CD8-positive, alpha-beta memory T cell (primary cell): ENCODE data around the gene KATNIP. TPM values are rescaled to one million over a fixed set of nuclear protein-coding genes. Genes with fewer than 3 reads are reported as not detected.
A peak's percentile ranks its signal among the peaks of the same experiment; 100 is the strongest.

Source experiments
- CTCF ChIA-PET: fragments of 350-600 bp; sonication (Branson Sonifier 250); formaldehyde crosslinking; loops from one replicate; lab custom pipeline; 2021; ENCODE audit warnings: antibody characterized with exemption; lab: Charles Lee
- POLR2A ChIA-PET: fragments of 350-600 bp; sonication (Branson Sonifier 250); formaldehyde crosslinking; loops from one replicate; lab custom pipeline; 2021; ENCODE audit warnings: antibody characterized with exemption; lab: Charles Lee
- DNase-seq, 5 donors: peaks; one replicate each; pipeline versions ENCODE4 v3.0.0 to v3.0.0-alpha.2; 2020 to 2022; ENCODE audit warnings: mixed read lengths in 1 of 5
- H3K27ac ChIP-seq: one replicate; pipeline ENCODE4 v1.7.0; 2013; ENCODE audit warnings: low read depth, mild to moderate bottlenecking, low read length, moderate library complexity
- H3K27me3 ChIP-seq: 2 replicates; pipeline ENCODE4 v1.7.0; 2013; ENCODE audit warnings: low read length, mild to moderate bottlenecking; ENCODE audit not compliant: insufficient read depth, poor library complexity, severe bottlenecking
- H3K36me3 ChIP-seq: 2 replicates; pipeline ENCODE4 v1.7.0; 2013; ENCODE audit warnings: mild to moderate bottlenecking, low read length, moderate library complexity; ENCODE audit not compliant: insufficient read depth
- H3K4me1 ChIP-seq: 2 replicates; pipeline ENCODE4 v1.7.0; 2013; ENCODE audit warnings: mild to moderate bottlenecking, low read length, moderate library complexity; ENCODE audit not compliant: insufficient read depth
- H3K4me3 ChIP-seq: 2 replicates; pipeline ENCODE4 v1.7.0; 2013; ENCODE audit warnings: mild to moderate bottlenecking, low read length
- H3K9me3 ChIP-seq: 2 replicates; pipeline ENCODE4 v1.7.0; 2013; ENCODE audit warnings: mild to moderate bottlenecking, low read length
- H3K27ac Mint-ChIP-seq, 8 donors: one replicate each; pipeline ENCODE4 v1.8.0; 2020 to 2021; ENCODE audit warnings: mixed read lengths in 8 of 8, mild to moderate bottlenecking in 6 of 8, inconsistent platforms in 3 of 8, moderate library complexity in 3 of 8
- H3K27me3 Mint-ChIP-seq, 2 donors: one replicate each; pipeline ENCODE4 v1.8.0; 2020 to 2021; ENCODE audit warnings: mixed read lengths in 2 of 2, mild to moderate bottlenecking in 1 of 2, moderate library complexity in 1 of 2
- H3K36me3 Mint-ChIP-seq, 3 donors: one replicate each; pipeline ENCODE4 v1.8.0; 2020 to 2021; ENCODE audit warnings: mixed read lengths in 3 of 3, inconsistent platforms in 1 of 3, mild to moderate bottlenecking in 1 of 3
- H3K4me1 Mint-ChIP-seq, 3 donors: one replicate each; pipeline ENCODE4 v1.8.0; 2020 to 2021; ENCODE audit warnings: mixed read lengths in 3 of 3, inconsistent platforms in 1 of 3, mild to moderate bottlenecking in 1 of 3
- H3K4me3 Mint-ChIP-seq, 7 donors: one replicate each; pipeline ENCODE4 v1.8.0; 2020 to 2021; ENCODE audit warnings: mixed read lengths in 7 of 7, mild to moderate bottlenecking in 6 of 7, moderate library complexity in 4 of 7, inconsistent platforms in 2 of 7
- H3K9me3 Mint-ChIP-seq, 5 donors: one replicate each; pipeline ENCODE4 v1.8.0; 2020 to 2022; ENCODE audit warnings: mixed read lengths in 5 of 5, mild to moderate bottlenecking in 3 of 5, moderate library complexity in 2 of 5, inconsistent platforms in 1 of 5
- polyA plus RNA-seq: library from polyadenylated mRNA; unstranded; fragments of 300-500 nt; fragmentation: Illumina TruSeq; gene quantifications from one replicate; pipeline ENCODE4 v1.2.3, GENCODE V29; 2021
- total RNA-seq, 2 experiments: library from RNA; stranded (reverse); gene quantifications; one replicate each; pipeline ENCODE4 v1.2.3, GENCODE V29; 2021

The KATNIP gene
- total RNA-seq = 10 to 100 TPM; 15.1 to 17.5 TPM
- polyA plus RNA-seq = 3.0 TPM

DNA sequence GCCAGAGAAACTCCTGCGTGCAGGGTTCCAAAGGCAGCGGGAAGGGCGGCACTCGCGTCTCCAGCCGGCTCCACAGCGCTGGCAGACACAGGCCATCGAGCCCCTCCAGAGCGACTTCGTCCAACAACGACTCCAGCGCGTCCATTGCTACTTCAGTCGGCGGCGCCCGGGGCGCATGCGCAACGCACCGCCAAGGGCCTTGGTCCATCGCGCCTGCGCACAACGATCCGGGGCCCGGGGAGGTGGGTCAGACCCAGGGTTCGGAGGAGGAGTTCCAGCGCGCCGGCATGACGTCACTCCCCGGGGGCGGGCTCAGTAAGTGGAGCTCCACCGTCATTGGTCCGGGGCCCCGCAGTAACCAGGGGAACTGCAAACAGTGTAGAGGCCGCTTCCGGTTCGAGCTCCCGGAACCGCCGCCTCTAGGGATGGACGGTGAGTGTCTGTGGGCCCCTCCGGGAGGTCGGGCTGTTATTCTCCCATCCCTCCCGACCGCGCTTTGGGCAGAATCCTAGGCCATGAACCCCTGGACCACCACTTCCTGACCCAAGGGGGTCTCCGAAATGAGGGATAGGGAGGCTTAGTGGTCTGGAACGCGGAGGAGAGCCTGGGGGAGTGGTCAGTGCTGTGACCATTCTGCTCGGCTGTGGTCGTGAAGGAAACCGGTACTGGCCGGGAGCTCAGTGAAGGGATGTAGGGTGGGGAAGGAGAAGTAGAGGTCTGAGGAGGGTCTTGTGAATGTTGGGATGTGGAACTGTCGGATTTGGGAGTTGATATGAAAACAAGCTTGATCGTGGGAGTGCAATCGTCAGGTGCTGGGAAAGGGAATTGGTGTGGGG, at the start of gene KATNIP, which contains the start of gene GTF3C1:
Gene KATNIP (plus strand): TSS at position 399 of the 836 bp plus-strand sequence. CDS start 27 bp downstream, at position 426.
Gene GTF3C1 (minus strand): TSS at position 168 of the 836 bp plus-strand sequence. CDS start 23 bp downstream, at position 145.
- POLR2A ChIA-PET = interaction anchor here (0.5 to 1.0 kb wide), 3 partner anchors 85 to 392 kb away, joined by 3 to 4 read pairs (median 4); no protein-coding TSS in a partner anchor
- Mint-ChIP-seq H3K27ac (peak within 1 kb of the TSS; percentile 94 to 100 (median 100)), H3K4me3 (peak within 1 kb of the TSS; percentile 89 to 99 (median 98)), H3K36me3 (peaks cover 0 to 32% (median 5%) of the 10 kb centered on the region in 3 donors), H3K9me3 (no peaks in the 10 kb centered on the region), H3K27me3 (peaks cover 0 to 9% of the 10 kb centered on the region in 2 donors), H3K4me1 (peaks cover 37 to 53% (median 48%) of the 10 kb centered on the region in 3 donors)
- no peaks in the 10 kb centered on the region for H3K36me3 ChIP-seq
- no peaks in the 10 kb centered on the region for H3K27me3 ChIP-seq
- peak; percentile 100 for DNase-seq
- peak within 1 kb of the TSS; percentile 99 for H3K4me3 ChIP-seq
- CTCF ChIA-PET = interaction anchor here (1.0 to 1.3 kb wide), 3 partner anchors 87 to 371 kb away, joined by 3 to 5 read pairs (median 4); no protein-coding TSS in a partner anchor
- H3K9me3 ChIP-seq = no peaks in the 10 kb centered on the region
- H3K4me1 ChIP-seq = peaks cover 31% of the 10 kb centered on the region
- peak within 1 kb of the TSS; percentile 99 for H3K27ac ChIP-seq

- no peak for DNase-seq
- ChIA-PET POLR2A (no interaction called here), CTCF (no interaction called here)
- H3K9me3 Mint-ChIP-seq = no peaks in the 10 kb centered on the region
- no peaks in the 10 kb centered on the region for H3K27me3 Mint-ChIP-seq
- peak overlapping the region in 1 of 8 donors; percentile 25 for H3K27ac Mint-ChIP-seq
- no peak overlapping the region for H3K4me3 Mint-ChIP-seq
- Histone ChIP-seq H3K27me3 (no peaks in the 10 kb centered on the region), H3K9me3 (no peaks in the 10 kb centered on the region), H3K36me3 (peaks cover 68% of the 10 kb centered on the region), H3K4me1 (no peaks in the 10 kb centered on the region), H3K27ac (no peak overlapping the region), H3K4me3 (no peak overlapping the region)
- peaks cover 6 to 99% (median 50%) of the 10 kb centered on the region in 3 donors for H3K36me3 Mint-ChIP-seq
- no peaks in the 10 kb centered on the region for H3K4me1 Mint-ChIP-seq
Measured at GRCh38 chr16:27500801-27501200, 49.1 kb upstream of the KATNIP start.

DNA sequence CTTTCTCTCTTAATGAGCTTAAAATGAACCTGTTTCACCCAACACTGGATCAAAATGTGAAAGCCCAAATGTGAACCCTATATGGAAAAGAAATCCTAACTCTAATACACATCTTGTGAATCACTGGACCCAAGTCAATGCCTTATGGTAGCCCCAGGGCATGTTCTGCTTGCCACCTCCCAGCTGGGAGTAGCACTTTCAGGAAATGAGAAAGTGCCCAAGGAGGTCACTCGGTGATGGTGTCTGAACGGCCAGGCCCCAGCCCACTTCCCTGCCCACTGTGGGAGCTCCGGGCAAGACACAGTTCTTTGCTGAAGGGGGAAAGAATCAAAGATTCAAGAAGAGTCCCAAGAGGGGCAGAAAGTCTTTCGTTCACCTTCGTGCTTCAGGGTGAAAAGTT, 46.3 kb upstream of the KATNIP start:
- H3K9me3 ChIP-seq = no peaks in the 10 kb centered on the region
- no peak overlapping the region for H3K4me3 ChIP-seq
- ChIA-PET POLR2A (no interaction called here), CTCF (no interaction called here)
- H3K36me3 Mint-ChIP-seq = peaks cover 14 to 99% (median 51%) of the 10 kb centered on the region in 3 donors
- no peaks in the 10 kb centered on the region for H3K4me1 Mint-ChIP-seq
- peaks cover 74% of the 10 kb centered on the region for H3K36me3 ChIP-seq
- H3K27me3 Mint-ChIP-seq = no peaks in the 10 kb centered on the region
- H3K27ac ChIP-seq = no peak overlapping the region
- no peaks in the 10 kb centered on the region for H3K27me3 ChIP-seq
- no peak for DNase-seq
- no peaks in the 10 kb centered on the region for H3K4me1 ChIP-seq
- H3K9me3 Mint-ChIP-seq = no peaks in the 10 kb centered on the region
- no peak overlapping the region for H3K4me3 Mint-ChIP-seq
- no peak overlapping the region for H3K27ac Mint-ChIP-seq

DNA sequence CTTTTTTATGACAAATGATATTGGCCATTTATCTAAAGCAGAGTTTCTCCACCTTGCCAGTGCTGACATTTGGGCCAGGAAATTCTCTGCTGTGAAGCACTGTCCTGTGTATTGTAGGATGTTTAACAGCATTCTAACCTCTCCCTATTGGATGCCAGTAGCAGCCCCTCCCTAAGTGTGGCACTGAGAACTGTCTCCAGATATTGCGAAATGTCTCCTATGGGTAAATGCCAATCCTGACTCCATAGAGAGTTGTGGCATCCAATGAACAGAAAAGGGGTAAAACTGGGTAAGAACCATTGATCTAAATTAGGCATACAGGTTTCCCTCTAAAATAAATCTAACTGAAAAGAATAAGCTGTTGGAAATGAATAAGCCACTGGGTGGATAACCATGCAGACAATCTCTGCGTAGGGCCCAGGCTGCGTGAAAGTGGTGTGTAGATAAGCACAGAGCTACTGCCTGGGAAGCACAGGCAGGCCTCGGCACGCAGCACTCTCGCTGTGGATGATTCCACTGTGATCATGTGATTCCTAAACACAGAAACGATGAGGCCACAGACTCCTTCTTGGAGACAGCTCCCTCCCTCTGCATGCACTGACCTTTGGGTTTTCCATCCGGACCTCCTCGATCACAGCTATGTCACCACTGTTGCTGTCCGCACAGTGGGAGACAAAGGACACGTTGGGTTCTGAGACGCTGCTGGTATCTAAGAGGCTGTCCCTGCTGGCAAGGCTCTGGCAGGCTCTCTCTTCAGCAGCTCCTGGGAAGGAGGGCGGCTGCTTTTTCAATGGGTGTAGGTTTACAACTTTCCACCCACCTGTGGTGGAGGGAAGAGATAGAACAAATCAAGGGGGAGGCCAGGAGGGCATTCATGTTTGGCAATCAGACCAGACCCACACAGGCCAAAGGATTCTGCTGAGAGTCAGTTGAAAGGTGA, 44.4 kb upstream of the KATNIP start:
- no peaks in the 10 kb centered on the region for H3K9me3 ChIP-seq
- no peaks in the 10 kb centered on the region for H3K9me3 Mint-ChIP-seq
- peak overlapping the region in 3 of 8 donors; percentile 11 to 18 (median 17) for H3K27ac Mint-ChIP-seq
- POLR2A ChIA-PET = no interaction called here
- no peak overlapping the region for H3K4me3 ChIP-seq
- CTCF ChIA-PET = interaction anchor here (1.0 kb wide), 1 partner anchor 10 kb away, joined by 3 read pairs; no protein-coding TSS in a partner anchor
- H3K4me1 Mint-ChIP-seq = no peaks in the 10 kb centered on the region
- H3K4me3 Mint-ChIP-seq = no peak overlapping the region
- H3K27me3 Mint-ChIP-seq = no peaks in the 10 kb centered on the region
- H3K4me1 ChIP-seq = no peaks in the 10 kb centered on the region
- DNase-seq = no peak
- no peak overlapping the region for H3K27ac ChIP-seq
- H3K27me3 ChIP-seq = no peaks in the 10 kb centered on the region
- peaks cover 16 to 96% (median 48%) of the 10 kb centered on the region in 3 donors for H3K36me3 Mint-ChIP-seq
- peaks cover 71% of the 10 kb centered on the region for H3K36me3 ChIP-seq

GRCh38 chr16:27506771-27507170, 43.2 kb upstream of the KATNIP start:
- H3K4me3 Mint-ChIP-seq = no peak overlapping the region
- no peaks in the 10 kb centered on the region for H3K9me3 ChIP-seq
- H3K27ac ChIP-seq = no peak overlapping the region
- H3K4me1 Mint-ChIP-seq = no peaks in the 10 kb centered on the region
- peaks cover 19 to 96% (median 42%) of the 10 kb centered on the region in 3 donors for H3K36me3 Mint-ChIP-seq
- H3K36me3 ChIP-seq = peaks cover 69% of the 10 kb centered on the region
- no peaks in the 10 kb centered on the region for H3K27me3 ChIP-seq
- no peak for DNase-seq
- ChIA-PET CTCF (interaction anchor here (1.0 kb wide), 1 partner anchor 8 kb away, joined by 3 read pairs; no protein-coding TSS in a partner anchor), POLR2A (no interaction called here)
- H3K4me3 ChIP-seq = no peak overlapping the region
- peak overlapping the region in 3 of 8 donors; percentile 41 to 64 (median 57) for H3K27ac Mint-ChIP-seq
- H3K27me3 Mint-ChIP-seq = no peaks in the 10 kb centered on the region
- no peaks in the 10 kb centered on the region for H3K9me3 Mint-ChIP-seq
- H3K4me1 ChIP-seq = no peaks in the 10 kb centered on the region

- DNase-seq = no peak
- Mint-ChIP-seq H3K4me3 (no peak overlapping the region), H3K27ac (no peak overlapping the region), H3K4me1 (no peaks in the 10 kb centered on the region), H3K9me3 (no peaks in the 10 kb centered on the region), H3K27me3 (no peaks in the 10 kb centered on the region), H3K36me3 (peaks cover 19 to 95% (median 31%) of the 10 kb centered on the region in 3 donors)
- Histone ChIP-seq H3K27ac (no peak overlapping the region), H3K9me3 (no peaks in the 10 kb centered on the region), H3K36me3 (peaks cover 52% of the 10 kb centered on the region), H3K4me1 (no peaks in the 10 kb centered on the region), H3K27me3 (no peaks in the 10 kb centered on the region), H3K4me3 (no peak overlapping the region)
- POLR2A ChIA-PET = no interaction called here
- CTCF ChIA-PET = no interaction called here
Measured at GRCh38 chr16:27508476-27508875, 41.5 kb upstream of the KATNIP start.

DNA sequence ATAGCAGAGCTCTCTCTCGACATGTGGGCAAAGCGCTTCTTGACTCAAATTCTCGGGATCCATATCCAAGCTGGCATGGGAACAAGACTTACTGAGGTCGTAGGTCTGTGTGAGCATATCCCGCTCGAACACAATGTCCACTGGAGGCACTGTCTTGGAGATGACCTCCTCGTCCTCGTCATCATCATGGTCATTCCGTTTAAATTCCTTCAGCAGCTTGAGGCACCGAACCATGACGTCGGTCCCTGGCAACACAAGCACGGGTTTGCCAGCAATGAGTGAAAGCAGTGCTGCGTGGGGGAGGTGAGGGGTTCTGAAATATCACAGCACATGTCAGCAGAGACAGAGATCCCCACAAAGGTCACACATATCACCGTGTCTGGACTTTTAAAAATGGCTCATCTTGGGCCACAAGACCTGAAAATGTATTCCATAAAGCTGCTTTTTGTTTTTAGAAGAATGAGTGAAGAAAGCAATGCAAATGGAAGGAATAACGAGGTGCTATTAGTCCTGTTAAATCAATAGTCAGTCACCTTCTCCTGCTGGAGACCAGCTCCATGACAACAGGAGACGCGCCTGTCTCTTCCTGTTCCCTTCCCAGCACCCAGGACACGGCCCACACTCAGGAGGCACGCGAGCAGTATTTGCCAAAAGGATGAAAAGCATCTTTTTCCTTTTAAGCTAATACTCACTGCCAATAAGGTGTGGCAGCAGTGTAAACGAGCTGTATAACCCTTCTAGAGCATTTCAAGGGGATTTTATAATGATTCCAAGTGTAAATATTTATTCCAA, 38.1 kb upstream of the KATNIP start:
- Mint-ChIP-seq H3K27me3 (no peaks in the 10 kb centered on the region), H3K9me3 (no peaks in the 10 kb centered on the region), H3K4me1 (peaks cover 0 to 5% (median 0%) of the 10 kb centered on the region in 3 donors), H3K27ac (peak overlapping the region in 4 of 8 donors; percentile 22 to 42 (median 34)), H3K36me3 (peaks cover 17 to 85% (median 17%) of the 10 kb centered on the region in 3 donors), H3K4me3 (no peak overlapping the region)
- no peak overlapping the region for H3K27ac ChIP-seq
- no peaks in the 10 kb centered on the region for H3K4me1 ChIP-seq
- DNase-seq = no peak
- no peaks in the 10 kb centered on the region for H3K9me3 ChIP-seq
- peaks cover 26% of the 10 kb centered on the region for H3K36me3 ChIP-seq
- ChIA-PET CTCF (no interaction called here), POLR2A (no interaction called here)
- H3K27me3 ChIP-seq = no peaks in the 10 kb centered on the region
- no peak overlapping the region for H3K4me3 ChIP-seq
